Measurements from ENCODE around the gene MYH10. TPM values are rescaled to one million over a fixed set of nuclear protein-coding genes. Genes with fewer than 3 reads are reported as not detected.

Gene MYH10
- total RNA-seq, 1 experiment from 2014 or later, result 28.4 TPM

- no peak for DNase-seq (ENCODE audit: low read depth)
Measured at GRCh38 chr17:8444494-8444893, 186.0 kb downstream of the MYH10 start.

- no peak for DNase-seq (ENCODE audit: low read depth)
Measured at GRCh38 chr17:8443756-8444155, 186.8 kb downstream of the MYH10 start.

- no peak for DNase-seq (ENCODE audit: low read depth)
Measured at GRCh38 chr17:8442310-8442709, 188.2 kb downstream of the MYH10 start.

- no peak for DNase-seq (ENCODE audit: low read depth)
Measured at GRCh38 chr17:8441690-8442089, 188.8 kb downstream of the MYH10 start.

- no peak for DNase-seq (ENCODE audit: low read depth)
Measured at GRCh38 chr17:8439681-8440080, 190.8 kb downstream of the MYH10 start.

- no peak for DNase-seq (ENCODE audit: low read depth)
Measured at GRCh38 chr17:8438441-8438840, 192.1 kb downstream of the MYH10 start.

- DNase-seq (ENCODE audit: low read depth), result no peak
Measured at GRCh38 chr17:8436844-8437171, 193.7 kb downstream of the MYH10 start.

GRCh38 chr17:8436169-8436843 lies 194.2 kb downstream of the MYH10 start:
- DNase-seq (ENCODE audit: low read depth), result peak; percentile 56

- peak; percentile 98 for DNase-seq (ENCODE audit: low read depth)
Measured at GRCh38 chr17:8435245-8436168, 195.0 kb downstream of the MYH10 start, which contains the start of gene NDEL1. Gene NDEL1, plus strand, starts transcription at chr17:8435884. Its CDS starts 8,388 bp downstream, at chr17:8444272.

- peak; percentile 88 for DNase-seq (ENCODE audit: low read depth)
Measured at GRCh38 chr17:8430966-8431365, 199.6 kb downstream of the MYH10 start.

- no peak for DNase-seq (ENCODE audit: low read depth)
Measured at GRCh38 chr17:8426802-8427201, 203.7 kb downstream of the MYH10 start.

- DNase-seq (ENCODE audit: low read depth), result no peak
Measured at GRCh38 chr17:8426094-8426720, 204.3 kb downstream of the MYH10 start.

Other genes with a start within 250 kb of the MYH10 start
- gene RPL26, start 247.5 kb downstream of the MYH10 start, total RNA-seq (2014; rRNA removed; shearing (Covaris generic)), result 4,153 and 4,235 TPM in 2 replicates
- not detected in 2 replicates for gene RNF222, start 232.9 kb downstream of the MYH10 start, total RNA-seq (2014; rRNA removed; shearing (Covaris generic))
- gene NDEL1, start 194.8 kb downstream of the MYH10 start, total RNA-seq (2014; rRNA removed; shearing (Covaris generic)), result 17.0 and 20.7 TPM in 2 replicates
- gene CCDC42, start 114.1 kb upstream of the MYH10 start, total RNA-seq (2014; rRNA removed; shearing (Covaris generic)), result not detected in 2 replicates
- not detected in 2 replicates for gene SPDYE4, start 127.8 kb upstream of the MYH10 start, total RNA-seq (2014; rRNA removed; shearing (Covaris generic))
- not detected in 2 replicates for gene MFSD6L, start 168.6 kb upstream of the MYH10 start, total RNA-seq (2014; rRNA removed; shearing (Covaris generic))
- gene PIK3R6, start 236.9 kb upstream of the MYH10 start, total RNA-seq (2014; rRNA removed; shearing (Covaris generic)), result not detected in 2 replicates

All from Daoy (cell line).